22Rv1 (cell line): ENCODE data around the gene C1QTNF12.

Experiments used
- H3K27ac ChIP-seq: fragments of 450-650 bp; 2 replicates; pipeline ENCODE4 v1.5.1; 2017
- ZFX ChIP-seq: fragments of 450-650 bp; IDR thresholded peaks from 2 replicates; pipeline ENCODE4 v1.6.1; 2017; ENCODE audit warnings: antibody characterized with exemption, borderline replicate concordance
- TF ChIP-seq, protein P1 (sequence below): fragments of 450-650 bp; IDR thresholded peaks from 2 replicates; pipeline ENCODE4 v1.5.1; 2017; ENCODE audit warnings: mild to moderate bottlenecking

The C1QTNF12 gene

GRCh38 chr1:1291548-1292441 is 45.3 kb upstream of the C1QTNF12 start:
- TF ChIP-seq ZFX = no peak
- TF ChIP-seq, protein P1, sequence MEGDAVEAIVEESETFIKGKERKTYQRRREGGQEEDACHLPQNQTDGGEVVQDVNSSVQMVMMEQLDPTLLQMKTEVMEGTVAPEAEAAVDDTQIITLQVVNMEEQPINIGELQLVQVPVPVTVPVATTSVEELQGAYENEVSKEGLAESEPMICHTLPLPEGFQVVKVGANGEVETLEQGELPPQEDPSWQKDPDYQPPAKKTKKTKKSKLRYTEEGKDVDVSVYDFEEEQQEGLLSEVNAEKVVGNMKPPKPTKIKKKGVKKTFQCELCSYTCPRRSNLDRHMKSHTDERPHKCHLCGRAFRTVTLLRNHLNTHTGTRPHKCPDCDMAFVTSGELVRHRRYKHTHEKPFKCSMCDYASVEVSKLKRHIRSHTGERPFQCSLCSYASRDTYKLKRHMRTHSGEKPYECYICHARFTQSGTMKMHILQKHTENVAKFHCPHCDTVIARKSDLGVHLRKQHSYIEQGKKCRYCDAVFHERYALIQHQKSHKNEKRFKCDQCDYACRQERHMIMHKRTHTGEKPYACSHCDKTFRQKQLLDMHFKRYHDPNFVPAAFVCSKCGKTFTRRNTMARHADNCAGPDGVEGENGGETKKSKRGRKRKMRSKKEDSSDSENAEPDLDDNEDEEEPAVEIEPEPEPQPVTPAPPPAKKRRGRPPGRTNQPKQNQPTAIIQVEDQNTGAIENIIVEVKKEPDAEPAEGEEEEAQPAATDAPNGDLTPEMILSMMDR = peak; percentile 86

DNA sequence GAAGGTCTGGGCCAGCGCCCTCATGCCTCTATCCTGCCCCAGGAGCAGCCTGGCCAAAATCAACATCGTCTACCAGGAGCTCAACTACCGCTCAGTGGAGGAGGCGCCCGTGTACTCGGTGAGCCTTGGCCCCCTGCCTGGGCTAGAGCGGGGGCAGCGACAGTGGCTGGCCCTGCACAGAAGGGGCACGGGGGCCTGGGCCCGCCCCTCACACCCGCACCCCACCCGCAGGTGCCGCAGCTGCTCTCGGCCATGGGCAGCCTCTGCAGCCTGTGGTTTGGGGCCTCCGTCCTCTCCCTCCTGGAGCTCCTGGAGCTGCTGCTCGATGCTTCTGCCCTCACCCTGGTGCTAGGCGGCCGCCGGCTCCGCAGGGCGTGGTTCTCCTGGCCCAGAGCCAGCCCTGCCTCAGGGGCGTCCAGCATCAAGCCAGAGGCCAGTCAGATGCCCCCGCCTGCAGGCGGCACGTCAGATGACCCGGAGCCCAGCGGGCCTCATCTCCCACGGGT is 44.6 kb upstream of the C1QTNF12 start:
- H3K27ac ChIP-seq = peak overlapping the region; percentile 57
- no peak for TF ChIP-seq ZFX
- TF ChIP-seq, protein P1 = no peak

More at GRCh38 chr1:1291548-1292441, 45.3 kb upstream of the C1QTNF12 start:
- H3K27ac ChIP-seq = peak overlapping the region; percentile 57

- TF ChIP-seq ZFX = no peak
- TF ChIP-seq, protein P1 = peak; percentile 78
- no peak overlapping the region for H3K27ac ChIP-seq
Observed at GRCh38 chr1:1290238-1290731, 43.8 kb upstream of the C1QTNF12 start.

- TF ChIP-seq ZFX = no peak
- TF ChIP-seq, protein P1 = no peak
- no peak overlapping the region for H3K27ac ChIP-seq
Observed at GRCh38 chr1:1287288-1288110, 41.0 kb upstream of the C1QTNF12 start.

- TF ChIP-seq ZFX = no peak
- TF ChIP-seq, protein P1 = no peak
- no peak overlapping the region for H3K27ac ChIP-seq
Observed at GRCh38 chr1:1286313-1287261, 40.1 kb upstream of the C1QTNF12 start.

- no peak for TF ChIP-seq ZFX
- TF ChIP-seq, protein P1 = no peak
- no peak overlapping the region for H3K27ac ChIP-seq
Observed at GRCh38 chr1:1285611-1286311, 39.2 kb upstream of the C1QTNF12 start.
